ENCODE measurements around the gene PLD4.

PLD4 gene

GRCh38 chr14:104929268-104930230 is 4.9 kb downstream of the PLD4 start:
- Mint-ChIP-seq H3K4me3 (no peak overlapping the region), H3K9me3 (no peaks in the 10 kb centered on the region), H3K27ac (no peak overlapping the region), H3K36me3 (no peaks in the 10 kb centered on the region), H3K27me3 (no peaks in the 10 kb centered on the region), H3K4me1 (peaks cover 2% of the 10 kb centered on the region)

DNA sequence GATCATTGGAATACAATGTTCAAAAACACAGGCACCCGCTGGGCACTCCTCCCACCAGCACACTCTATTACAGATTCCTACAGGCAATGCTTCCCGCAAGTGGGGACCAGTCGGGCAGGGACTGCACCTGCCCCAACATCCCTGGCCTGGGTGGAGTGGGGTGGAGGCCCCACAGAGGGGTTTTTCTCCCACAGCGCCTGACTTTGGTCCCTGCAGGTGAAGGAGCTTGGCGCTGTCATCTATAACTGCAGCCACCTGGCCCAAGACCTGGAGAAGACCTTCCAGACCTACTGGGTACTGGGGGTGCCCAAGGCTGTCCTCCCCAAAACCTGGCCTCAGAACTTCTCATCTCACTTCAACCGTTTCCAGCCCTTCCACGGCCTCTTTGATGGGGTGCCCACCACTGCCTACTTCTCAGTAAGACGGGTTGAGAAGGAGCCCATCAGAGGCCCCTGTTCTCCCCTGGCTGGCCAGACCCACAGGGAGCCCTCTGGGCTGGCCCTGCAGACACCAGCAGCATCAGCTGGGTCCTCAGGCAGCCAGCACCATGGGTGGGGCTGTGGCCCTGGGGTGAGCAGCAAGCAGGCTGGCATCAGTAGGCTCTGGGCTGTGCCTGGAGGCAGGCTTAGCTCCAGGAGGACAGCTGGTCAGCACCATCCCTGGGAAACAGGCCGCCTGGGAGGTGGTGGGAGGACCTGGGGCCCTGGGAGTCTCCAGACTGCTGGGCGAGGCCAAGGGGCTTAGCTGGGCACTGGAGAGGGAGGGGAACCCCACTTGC is 6.0 kb downstream of the PLD4 start:
- H3K9me3 Mint-ChIP-seq, result no peaks in the 10 kb centered on the region
- no peak overlapping the region for H3K4me3 Mint-ChIP-seq
- no peaks in the 10 kb centered on the region for H3K27me3 Mint-ChIP-seq
- H3K27ac Mint-ChIP-seq, result no peak overlapping the region
- H3K4me1 Mint-ChIP-seq, result peaks cover 8% of the 10 kb centered on the region
- H3K36me3 Mint-ChIP-seq, result no peaks in the 10 kb centered on the region

GRCh38 chr14:104931304-104931770 is 6.7 kb downstream of the PLD4 start:
- H3K4me1 Mint-ChIP-seq, result peaks cover 8% of the 10 kb centered on the region
- no peak overlapping the region for H3K27ac Mint-ChIP-seq
- no peak overlapping the region for H3K4me3 Mint-ChIP-seq
- H3K27me3 Mint-ChIP-seq, result no peaks in the 10 kb centered on the region
- no peaks in the 10 kb centered on the region for H3K9me3 Mint-ChIP-seq
- H3K36me3 Mint-ChIP-seq, result no peaks in the 10 kb centered on the region

DNA sequence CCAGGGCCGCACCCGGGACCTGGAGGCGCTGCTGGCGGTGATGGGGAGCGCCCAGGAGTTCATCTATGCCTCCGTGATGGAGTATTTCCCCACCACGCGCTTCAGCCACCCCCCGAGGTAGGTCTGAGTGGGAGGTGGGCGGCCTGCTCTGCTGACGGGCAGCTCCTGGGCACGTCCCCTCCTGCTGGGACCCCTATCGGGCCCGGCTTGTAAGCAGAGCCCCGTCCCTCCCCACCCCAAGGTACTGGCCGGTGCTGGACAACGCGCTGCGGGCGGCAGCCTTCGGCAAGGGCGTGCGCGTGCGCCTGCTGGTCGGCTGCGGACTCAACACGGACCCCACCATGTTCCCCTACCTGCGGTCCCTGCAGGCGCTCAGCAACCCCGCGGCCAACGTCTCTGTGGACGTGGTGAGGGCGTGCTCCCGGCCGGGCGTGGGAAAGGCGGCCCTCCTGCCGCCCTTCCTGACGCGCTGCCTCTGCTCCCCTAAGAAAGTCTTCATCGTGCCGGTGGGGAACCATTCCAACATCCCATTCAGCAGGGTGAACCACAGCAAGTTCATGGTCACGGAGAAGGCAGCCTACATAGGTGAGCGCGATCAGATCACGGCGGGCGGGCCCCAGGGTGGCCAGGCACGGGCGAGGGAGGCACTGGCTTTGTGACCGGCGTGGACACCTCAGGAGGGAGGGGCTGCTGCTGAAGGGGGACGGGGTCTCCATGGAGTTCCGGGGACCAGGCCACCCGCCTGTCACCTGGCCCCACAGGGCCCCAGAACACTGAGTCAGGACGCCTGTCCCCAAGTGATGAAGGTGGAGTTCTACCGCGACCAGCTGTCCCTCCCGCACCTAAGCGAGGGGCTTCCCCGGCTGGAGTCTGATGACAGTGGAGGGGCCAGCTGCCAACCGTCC is 7.3 kb downstream of the PLD4 start:
- H3K27me3 Mint-ChIP-seq, result no peaks in the 10 kb centered on the region
- peaks cover 8% of the 10 kb centered on the region for H3K4me1 Mint-ChIP-seq
- H3K4me3 Mint-ChIP-seq, result peak overlapping the region; percentile 66
- no peaks in the 10 kb centered on the region for H3K9me3 Mint-ChIP-seq
- H3K36me3 Mint-ChIP-seq, result no peaks in the 10 kb centered on the region
- H3K27ac Mint-ChIP-seq, result no peak overlapping the region

- Mint-ChIP-seq H3K27ac (no peak overlapping the region), H3K36me3 (no peaks in the 10 kb centered on the region), H3K4me3 (peak overlapping the region; percentile 71), H3K4me1 (peaks cover 8% of the 10 kb centered on the region), H3K27me3 (no peaks in the 10 kb centered on the region), H3K9me3 (no peaks in the 10 kb centered on the region)
These were observed 8.3 kb downstream of the PLD4 start for GRCh38 chr14:104932676-104933631.

- no peaks in the 10 kb centered on the region for H3K27me3 Mint-ChIP-seq
- no peaks in the 10 kb centered on the region for H3K9me3 Mint-ChIP-seq
- H3K36me3 Mint-ChIP-seq, result no peaks in the 10 kb centered on the region
- peaks cover 8% of the 10 kb centered on the region for H3K4me1 Mint-ChIP-seq
- peak overlapping the region; percentile 86 for H3K4me3 Mint-ChIP-seq
- H3K27ac Mint-ChIP-seq, result no peak overlapping the region
These were observed 9.4 kb downstream of the PLD4 start for GRCh38 chr14:104933746-104934733.

GRCh38 chr14:104935026-104935650 is 10.5 kb downstream of the PLD4 start:
- no peaks in the 10 kb centered on the region for H3K27me3 Mint-ChIP-seq
- H3K36me3 Mint-ChIP-seq, result no peaks in the 10 kb centered on the region
- H3K27ac Mint-ChIP-seq, result peak overlapping the region; percentile 88
- H3K4me3 Mint-ChIP-seq, result peak overlapping the region; percentile 86
- peaks cover 8% of the 10 kb centered on the region for H3K4me1 Mint-ChIP-seq
- H3K9me3 Mint-ChIP-seq, result no peaks in the 10 kb centered on the region

DNA sequence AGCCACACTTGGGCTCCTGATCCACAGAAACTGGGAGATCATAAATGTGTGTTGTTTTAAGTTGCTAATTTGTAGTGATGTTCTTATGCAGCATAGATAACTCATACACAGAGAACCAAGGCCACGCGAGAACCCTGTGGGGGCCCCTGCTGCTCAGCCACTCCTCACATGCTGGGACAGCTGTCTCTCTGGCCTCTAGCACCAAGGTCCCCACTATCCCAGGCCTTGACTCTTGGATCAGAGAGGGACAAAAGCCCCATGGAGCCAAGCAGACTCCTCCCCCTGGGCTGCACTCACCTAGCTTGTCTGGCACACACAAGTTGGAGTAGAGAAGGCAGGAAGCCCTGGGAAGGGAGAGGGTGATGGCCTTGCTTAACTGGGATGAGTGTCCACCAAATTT is 11.3 kb downstream of the PLD4 start:
- Mint-ChIP-seq H3K27ac (no peak overlapping the region), H3K36me3 (no peaks in the 10 kb centered on the region), H3K4me1 (peaks cover 8% of the 10 kb centered on the region), H3K9me3 (no peaks in the 10 kb centered on the region), H3K4me3 (no peak overlapping the region), H3K27me3 (no peaks in the 10 kb centered on the region)

- H3K27me3 Mint-ChIP-seq, result no peaks in the 10 kb centered on the region
- H3K4me3 Mint-ChIP-seq, result no peak overlapping the region
- no peaks in the 10 kb centered on the region for H3K9me3 Mint-ChIP-seq
- H3K27ac Mint-ChIP-seq, result no peak overlapping the region
- no peaks in the 10 kb centered on the region for H3K36me3 Mint-ChIP-seq
- peaks cover 8% of the 10 kb centered on the region for H3K4me1 Mint-ChIP-seq
These were observed 11.9 kb downstream of the PLD4 start for GRCh38 chr14:104936361-104937155.

GRCh38 chr14:104937161-104937560 is 12.5 kb downstream of the PLD4 start:
- Mint-ChIP-seq H3K27me3 (no peaks in the 10 kb centered on the region), H3K4me1 (peaks cover 8% of the 10 kb centered on the region), H3K36me3 (no peaks in the 10 kb centered on the region), H3K27ac (no peak overlapping the region), H3K4me3 (no peak overlapping the region), H3K9me3 (no peaks in the 10 kb centered on the region)

- H3K36me3 Mint-ChIP-seq, result no peaks in the 10 kb centered on the region
- no peak overlapping the region for H3K4me3 Mint-ChIP-seq
- H3K4me1 Mint-ChIP-seq, result peaks cover 8% of the 10 kb centered on the region
- H3K9me3 Mint-ChIP-seq, result no peaks in the 10 kb centered on the region
- no peaks in the 10 kb centered on the region for H3K27me3 Mint-ChIP-seq
- no peak overlapping the region for H3K27ac Mint-ChIP-seq
These were observed 13.2 kb downstream of the PLD4 start for GRCh38 chr14:104937694-104938365.

GRCh38 chr14:104938436-104938835 is 13.8 kb downstream of the PLD4 start:
- H3K27ac Mint-ChIP-seq, result no peak overlapping the region
- peaks cover 8% of the 10 kb centered on the region for H3K4me1 Mint-ChIP-seq
- H3K36me3 Mint-ChIP-seq, result no peaks in the 10 kb centered on the region
- no peak overlapping the region for H3K4me3 Mint-ChIP-seq
- no peaks in the 10 kb centered on the region for H3K9me3 Mint-ChIP-seq
- H3K27me3 Mint-ChIP-seq, result no peaks in the 10 kb centered on the region
